Ovary (tissue), 3 donors: ENCODE data around the gene RBM20.

ENCODE experiments used
- CTCF ChIP-seq, 3 donors: fragments of 450-650 bp in 2 of 3; fragments of 200-600 bp in 1 of 3; IDR thresholded peaks; one replicate each; pipeline versions ENCODE4 v1.5.1 to v1.8.0; 2016 to 2022; ENCODE audit warnings: antibody characterized with exemption in 3 of 3, mild to moderate bottlenecking in 1 of 3
- EP300 ChIP-seq: sonication (generic); formaldehyde crosslinking; IDR thresholded peaks from one replicate; pipeline ENCODE4 v1.6.1; 2017; ENCODE audit warnings: antibody characterized with exemption
- donor health status: DM: no; HTN: no; CAD: no.

- no peak for TF ChIP-seq EP300
- no peak for TF ChIP-seq CTCF (IDR thresholded peaks at IDR 0.05)
Observed at GRCh38 chr10:110836706-110837105, 192.6 kb downstream of the RBM20 start.
